Mesothelial cell of epicardium (in vitro differentiated cells): ENCODE data around the gene CCDC92B. TPM values are rescaled to one million over a fixed set of nuclear protein-coding genes. Genes with fewer than 3 reads are reported as not detected.
"Not testable (repeated sequence)": the region's sequence is repeated elsewhere in the genome, so short reads cannot be mapped to it uniquely, and the experiment has no call there.

Experiments
- DNase-seq, 2 experiments: peaks; one replicate each; pipeline ENCODE4 v3.0.0; 2021; ENCODE audit warnings: low spot score in 2 of 2; ENCODE audit not compliant: unreplicated experiment in 2 of 2
- H3K27ac Mint-ChIP-seq: 2 replicates; pipeline ENCODE4 v1.8.0; 2021; ENCODE audit warnings: mixed read lengths
- H3K27me3 Mint-ChIP-seq: 2 replicates; pipeline ENCODE4 v1.8.0; 2021; ENCODE audit warnings: low read depth, mixed read lengths
- H3K36me3 Mint-ChIP-seq: 2 replicates; pipeline ENCODE4 v1.8.0; 2021; ENCODE audit warnings: mixed read lengths
- H3K4me1 Mint-ChIP-seq: 2 replicates; pipeline ENCODE4 v1.8.0; 2021; ENCODE audit warnings: mixed read lengths
- H3K4me3 Mint-ChIP-seq: 2 replicates; pipeline ENCODE4 v1.8.0; 2021; ENCODE audit warnings: mild to moderate bottlenecking, moderate library complexity, mixed read lengths
- H3K9me3 Mint-ChIP-seq: 2 replicates; pipeline ENCODE4 v1.8.0; 2021; ENCODE audit warnings: mixed read lengths
- CTCF ChIP-seq: fragments of 200-600 bp; sonication (generic); IDR thresholded peaks from one replicate; pipeline ENCODE4 v1.5.0; 2021; ENCODE audit warnings: antibody characterized with exemption; ENCODE audit not compliant: unreplicated experiment
- total RNA-seq: library from RNA; stranded (reverse); gene quantifications from 3 replicates; pipeline ENCODE4 v1.2.1, GENCODE V29; 2021

The CCDC92B gene
- total RNA-seq, 1 donor from 2014 or later = 0.58 TPM

GRCh38 chr17:2786176-2786881 is 36.9 kb upstream of the CCDC92B start:
- Mint-ChIP-seq H3K27me3 (no peaks in the 10 kb centered on the region), H3K27ac (no peak overlapping the region), H3K36me3 (no peaks in the 10 kb centered on the region), H3K4me1 (peaks cover 3% of the 10 kb centered on the region), H3K9me3 (no peaks in the 10 kb centered on the region), H3K4me3 (no peak overlapping the region)
- peak; percentile 73 to 93 for DNase-seq
- TF ChIP-seq CTCF = peak; percentile 67

DNA sequence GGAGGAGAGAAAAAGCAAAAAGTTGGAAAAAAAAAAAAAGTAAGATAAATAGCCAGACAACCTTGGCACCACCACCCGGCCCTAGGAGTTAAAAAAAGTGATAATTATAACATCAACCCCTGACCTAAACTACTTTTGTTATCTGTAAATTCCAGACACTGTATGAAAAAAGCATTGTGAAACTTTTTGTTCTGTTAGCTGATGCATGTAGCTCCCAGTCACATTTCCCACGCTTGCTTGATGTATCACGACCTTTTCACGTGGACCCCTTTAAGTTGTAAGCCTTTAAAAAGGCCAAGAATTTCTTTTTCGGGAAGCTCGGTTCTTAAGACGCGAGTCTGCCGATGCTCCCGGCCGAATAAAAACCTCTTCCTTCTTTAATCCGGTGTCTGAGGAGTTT is 35.9 kb upstream of the CCDC92B start:
- H3K36me3 Mint-ChIP-seq, H3K4me1 Mint-ChIP-seq, H3K9me3 Mint-ChIP-seq, H3K27ac Mint-ChIP-seq, H3K27me3 Mint-ChIP-seq, H3K4me3 Mint-ChIP-seq, DNase-seq: not testable (repeated sequence)

DNA sequence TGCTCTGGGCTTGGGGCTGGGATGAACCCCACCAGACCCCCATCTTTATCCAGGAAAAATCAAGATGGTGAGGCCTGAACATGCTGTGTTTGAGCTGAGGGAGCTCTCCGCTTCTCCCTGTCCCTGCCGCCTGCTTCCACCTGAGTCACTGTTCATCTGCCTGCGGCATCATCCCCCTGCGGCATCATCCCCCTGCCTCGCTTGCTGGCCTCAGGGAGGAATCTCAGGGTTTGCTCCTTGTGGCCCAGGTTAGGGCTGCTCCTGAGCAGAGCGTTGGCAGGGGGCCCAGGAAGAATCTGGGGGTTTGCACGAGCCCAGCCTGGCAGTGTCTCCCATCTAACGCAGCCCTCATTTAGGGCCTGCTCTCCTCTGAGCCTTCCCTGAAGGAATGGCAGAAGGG is 35.4 kb upstream of the CCDC92B start:
- DNase-seq = no peak
- Mint-ChIP-seq H3K36me3 (no peaks in the 10 kb centered on the region), H3K4me3 (no peak overlapping the region), H3K9me3 (no peaks in the 10 kb centered on the region), H3K4me1 (peaks cover 3% of the 10 kb centered on the region), H3K27me3 (peaks cover 5% of the 10 kb centered on the region), H3K27ac (no peak overlapping the region)
- TF ChIP-seq CTCF = no peak

- no peak overlapping the region for H3K27ac Mint-ChIP-seq
- H3K4me3 Mint-ChIP-seq = no peak overlapping the region
Observed at GRCh38 chr17:2783310-2784030, 34.0 kb upstream of the CCDC92B start.

DNA sequence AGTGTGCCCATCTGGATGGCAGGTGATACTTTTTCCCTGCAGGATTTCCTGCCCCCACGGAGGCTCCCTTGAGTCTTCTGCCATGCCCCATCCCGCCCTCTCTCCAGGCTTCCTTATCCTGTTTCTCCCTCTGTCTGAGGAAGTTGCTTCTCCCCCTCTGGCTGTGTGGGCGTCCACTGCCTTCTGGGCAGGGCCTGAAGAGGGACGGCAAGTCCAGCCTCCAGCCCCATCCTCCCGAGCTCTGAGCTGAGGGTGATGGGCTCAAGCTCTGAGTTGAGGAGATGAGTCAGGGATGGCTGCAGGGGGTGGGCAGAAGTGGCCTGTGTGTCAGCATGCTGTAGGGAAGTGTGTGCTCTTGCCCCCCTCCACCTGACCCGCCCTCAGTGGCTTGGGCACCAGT is 32.6 kb upstream of the CCDC92B start:
- DNase-seq = no peak
- no peak overlapping the region for H3K27ac Mint-ChIP-seq
- H3K4me1 Mint-ChIP-seq = peaks cover 4% of the 10 kb centered on the region
- H3K36me3 Mint-ChIP-seq = no peaks in the 10 kb centered on the region
- TF ChIP-seq CTCF = no peak
- no peak overlapping the region for H3K4me3 Mint-ChIP-seq
- peaks cover 28% of the 10 kb centered on the region for H3K27me3 Mint-ChIP-seq
- no peaks in the 10 kb centered on the region for H3K9me3 Mint-ChIP-seq

More at GRCh38 chr17:2783310-2784030, 34.0 kb upstream of the CCDC92B start:
- Mint-ChIP-seq H3K4me1 (peaks cover 3% of the 10 kb centered on the region), H3K36me3 (no peaks in the 10 kb centered on the region), H3K27me3 (peaks cover 16% of the 10 kb centered on the region), H3K9me3 (no peaks in the 10 kb centered on the region)
- DNase-seq = no peak
- no peak for TF ChIP-seq CTCF

GRCh38 chr17:2781598-2781997 is 32.1 kb upstream of the CCDC92B start:
- not testable (repeated sequence) for H3K4me1 Mint-ChIP-seq, H3K9me3 Mint-ChIP-seq, H3K36me3 Mint-ChIP-seq, H3K4me3 Mint-ChIP-seq, H3K27ac Mint-ChIP-seq, DNase-seq
- peaks cover 32% of the 10 kb centered on the region for H3K27me3 Mint-ChIP-seq
